ENCODE data around the gene MOBP. TPM values are rescaled to one million over a fixed set of nuclear protein-coding genes. Genes with fewer than 3 reads are reported as not detected.
"Not testable (repeated sequence)": the region's sequence is repeated elsewhere in the genome, so short reads cannot be mapped to it uniquely, and the experiment has no call there.

The MOBP gene
- total RNA-seq, result under 1 TPM in 2 of 4 donors, not detected in 2; 0.08 to 0.47 TPM

DNA sequence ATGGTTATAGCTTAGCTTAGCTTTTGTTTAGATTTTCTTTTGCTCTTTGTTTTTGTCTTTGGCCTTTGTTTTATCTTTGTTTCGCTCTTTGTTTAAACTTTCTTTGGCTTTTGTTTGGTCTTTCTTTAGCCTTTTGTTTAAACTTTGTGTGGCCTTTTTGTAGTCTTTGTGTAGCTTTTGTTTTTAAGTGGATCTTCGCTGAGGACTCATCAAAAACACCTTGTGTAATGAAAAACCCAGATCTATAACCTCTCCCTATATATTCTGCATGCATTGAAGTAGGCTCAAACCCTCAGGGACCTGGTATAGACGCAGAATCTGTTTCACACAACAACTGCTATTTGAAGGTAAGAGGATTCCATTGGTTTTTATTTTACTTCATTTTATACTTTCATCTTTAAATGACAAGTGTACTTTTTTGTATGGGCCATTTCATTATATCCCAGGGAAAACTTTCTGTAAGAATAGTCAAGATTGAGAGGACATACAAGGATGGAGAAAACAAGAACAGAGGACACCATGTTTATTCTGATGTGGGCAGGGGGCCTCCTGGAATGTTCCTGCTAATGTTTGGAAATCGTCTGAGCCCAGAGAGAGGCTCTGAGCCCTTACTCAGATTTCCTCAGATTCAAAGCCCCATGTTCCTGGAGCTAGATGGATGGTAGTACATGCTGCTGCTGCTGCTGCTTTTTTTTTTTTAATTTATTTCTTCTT lies at the start of gene MOBP:
MOBP (plus strand) TSS at position 287 of the 714 bp plus-strand sequence. CDS start 34,390 bp downstream, outside the sequence.
- Histone ChIP-seq H3K4me1 (no peaks in the 10 kb centered on the region), H3K27me3 (peaks cover 7% of the 10 kb centered on the region), H3K9me3 (no peaks in the 10 kb centered on the region), H3K36me3 (no peaks in the 10 kb centered on the region), H3K4me3 (no peak within 1 kb of the TSS), H3K27ac (no peak within 1 kb of the TSS)
- no peak for TF ChIP-seq CTCF (IDR thresholded peaks at IDR 0.05)
- TF ChIP-seq EP300 (IDR thresholded peaks at IDR 0.05), result no peak
- TF ChIP-seq POLR2AphosphoS5 (IDR thresholded peaks at IDR 0.05), result no peak
- TF ChIP-seq POLR2A (IDR thresholded peaks at IDR 0.05), result no peak
- WGBS, 2 donors (ENCODE audit: low coverage in 1 of 2), result 23 to 48% methylated on average over 2 to 4 of the region's 4 CpGs
- no peak for ATAC-seq

- H3K27me3 ChIP-seq, H3K4me1 ChIP-seq, H3K27ac ChIP-seq, ATAC-seq, H3K4me3 ChIP-seq, H3K9me3 ChIP-seq: not testable (repeated sequence)
- 49 to 50% methylated on average over 2 to 13 of the region's 14 CpGs for WGBS, 2 donors (ENCODE audit: low coverage in 1 of 2)
- peaks cover 0 to 11% of the 10 kb centered on the region in 2 donors for H3K36me3 ChIP-seq
Measured at GRCh38 chr3:39418556-39419225, 48.8 kb upstream of the MOBP start.

DNA sequence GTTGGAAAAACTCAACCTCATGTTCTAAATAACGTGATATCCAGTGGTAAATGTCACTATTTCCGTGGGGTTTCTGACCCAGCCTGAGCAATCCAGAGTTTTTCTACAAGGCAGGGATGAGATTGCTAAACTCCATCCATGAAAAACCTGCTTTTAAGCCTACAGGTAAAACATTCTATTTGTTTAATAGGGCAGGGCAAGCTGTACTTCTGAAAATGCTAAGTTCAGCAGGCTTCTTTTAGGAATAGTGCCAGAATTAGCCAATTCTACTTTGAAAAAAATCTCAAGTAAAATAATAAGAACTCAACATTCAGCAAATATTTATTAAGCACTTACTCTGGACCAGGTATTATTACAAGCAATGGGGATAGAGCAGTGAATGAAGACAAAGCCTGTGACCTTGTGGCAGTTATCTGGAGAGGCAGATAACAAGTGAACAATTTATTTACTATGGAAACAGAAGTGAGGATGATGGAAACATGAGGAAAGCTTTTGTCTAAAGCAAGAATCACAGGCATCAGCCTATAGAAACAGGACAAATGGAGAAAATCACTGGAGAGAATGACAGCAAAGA lies 47.7 kb upstream of the MOBP start:
- TF ChIP-seq POLR2A (IDR thresholded peaks at IDR 0.05) (no peak), EP300 (IDR thresholded peaks at IDR 0.05) (no peak), CTCF (IDR thresholded peaks at IDR 0.05) (no peak), POLR2AphosphoS5 (IDR thresholded peaks at IDR 0.05) (no peak)
- Histone ChIP-seq H3K4me3 (no peak overlapping the region), H3K27me3 (no peaks in the 10 kb centered on the region), H3K27ac (no peak overlapping the region), H3K36me3 (peaks cover 0 to under 1% of the 10 kb centered on the region in 2 donors), H3K4me1 (peaks cover 0 to 7% (median 2%) of the 10 kb centered on the region in 3 donors), H3K9me3 (no peaks in the 10 kb centered on the region)
- ATAC-seq, result no peak
- WGBS, 2 donors (ENCODE audit: low coverage in 1 of 2), result 67 to 96% methylated on average over 1 to 2 of the region's 2 CpGs

DNA sequence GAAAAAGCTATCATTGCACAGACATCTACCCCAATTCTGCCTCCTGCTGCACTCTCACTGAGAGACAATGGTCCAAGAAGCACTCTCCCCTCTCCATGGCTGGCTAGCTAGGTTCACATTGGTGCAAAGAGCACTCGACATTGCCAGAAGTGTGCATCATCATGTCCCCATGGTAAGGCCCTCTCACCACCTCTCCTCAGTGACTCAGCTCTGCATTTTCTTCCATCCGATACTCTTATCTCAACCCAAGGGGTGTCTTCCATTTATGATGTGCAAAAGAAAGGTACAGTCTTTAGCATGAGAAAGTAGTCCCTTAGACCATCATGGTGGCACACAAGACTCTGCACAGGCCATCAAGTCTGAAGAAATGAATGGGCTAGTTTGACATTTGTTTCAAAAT lies 46.9 kb upstream of the MOBP start:
- no peaks in the 10 kb centered on the region for H3K36me3 ChIP-seq
- TF ChIP-seq POLR2AphosphoS5 (IDR thresholded peaks at IDR 0.05) (no peak), CTCF (IDR thresholded peaks at IDR 0.05) (no peak), EP300 (IDR thresholded peaks at IDR 0.05) (no peak), POLR2A (IDR thresholded peaks at IDR 0.05) (no peak)
- H3K4me3 ChIP-seq, result no peak overlapping the region
- no peak overlapping the region for H3K27ac ChIP-seq
- H3K4me1 ChIP-seq, result peaks cover 0 to 7% (median 2%) of the 10 kb centered on the region in 3 donors
- no peak for ATAC-seq
- H3K27me3 ChIP-seq, result no peaks in the 10 kb centered on the region
- no peaks in the 10 kb centered on the region for H3K9me3 ChIP-seq
- 83 to 85% methylated on average over 1 to 2 of the region's 2 CpGs for WGBS, 2 donors (ENCODE audit: low coverage in 1 of 2)

GRCh38 chr3:39423436-39423970 lies 44.0 kb upstream of the MOBP start:
- no peaks in the 10 kb centered on the region for H3K27me3 ChIP-seq
- H3K36me3 ChIP-seq, result no peaks in the 10 kb centered on the region
- H3K4me3 ChIP-seq, result no peak overlapping the region
- no peak for ATAC-seq
- WGBS, 2 donors (ENCODE audit: low coverage in 1 of 2), result 65 to 88% methylated on average over 1 of the region's 1 CpG
- no peak for TF ChIP-seq EP300 (IDR thresholded peaks at IDR 0.05)
- TF ChIP-seq POLR2AphosphoS5 (IDR thresholded peaks at IDR 0.05), result no peak
- no peak for TF ChIP-seq POLR2A (IDR thresholded peaks at IDR 0.05)
- no peak for TF ChIP-seq CTCF (IDR thresholded peaks at IDR 0.05)
- H3K4me1 ChIP-seq, result no peaks in the 10 kb centered on the region
- H3K27ac ChIP-seq, result no peak overlapping the region
- H3K9me3 ChIP-seq, result no peaks in the 10 kb centered on the region
